Stimulated activated CD8-positive, alpha-beta memory T cell treated with anti-CD3 and anti-CD28 coated beads, Interleukin-12 subunit alpha, Interleukin-12 subunit beta, amount 100 ng/mL, for 1 hour (primary cell): ENCODE data around the gene FAM13A.
"Not testable (repeated sequence)": the region's sequence is repeated elsewhere in the genome, so short reads cannot be mapped to it uniquely, and the experiment has no call there.

Experiments
- DNase-seq: peaks from one replicate; pipeline ENCODE4 v3.0.0-alpha.2; 2020; ENCODE audit warnings: low read depth

The FAM13A gene

DNA sequence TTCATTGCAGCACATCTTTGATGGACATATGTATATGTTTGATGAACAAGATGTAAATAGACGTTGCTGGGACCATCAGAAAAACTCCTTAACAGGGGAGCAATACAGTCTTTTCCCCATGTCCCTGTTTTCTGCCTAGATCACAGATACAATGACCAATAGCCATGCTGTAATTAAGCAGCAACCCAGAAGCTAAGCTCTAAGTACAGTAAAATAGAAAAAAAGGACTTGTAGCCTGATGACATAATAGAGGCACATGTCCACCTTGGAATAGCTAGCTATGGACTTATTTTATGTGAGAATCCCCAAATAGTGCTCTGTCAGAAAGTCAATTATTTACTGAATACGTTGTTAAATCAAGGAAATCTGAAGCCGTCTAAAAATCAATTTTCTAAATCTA is 14.9 kb downstream of the FAM13A start:
- DNase-seq, result no peak

DNA sequence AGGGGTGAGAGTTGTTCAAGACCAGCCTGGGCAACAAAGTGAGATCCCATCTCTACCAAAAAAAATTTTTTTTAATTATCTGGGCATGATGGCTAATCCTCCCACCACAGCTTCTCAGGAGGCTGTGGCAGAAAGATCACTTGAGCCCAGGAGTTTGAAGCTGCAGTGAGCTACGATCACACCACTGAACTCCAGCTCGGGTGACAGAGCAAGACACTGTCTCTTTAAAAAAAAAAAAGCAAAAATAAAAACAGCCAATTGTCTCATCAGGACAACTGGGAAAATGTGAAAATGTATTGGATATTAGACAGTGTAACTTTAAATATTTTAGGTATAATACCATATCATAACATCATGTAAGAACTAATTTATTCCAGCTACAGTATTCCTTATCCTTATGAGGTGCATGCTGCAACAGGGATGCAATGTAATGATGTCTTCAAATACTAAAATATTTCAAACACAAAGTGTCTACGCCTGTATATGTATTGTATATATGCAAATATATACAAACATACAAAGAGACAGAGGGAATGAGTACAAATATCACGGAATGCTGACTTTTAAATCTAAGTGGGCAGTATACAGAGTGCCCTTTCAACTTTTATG is 17.2 kb downstream of the FAM13A start:
- no peak for DNase-seq

DNA sequence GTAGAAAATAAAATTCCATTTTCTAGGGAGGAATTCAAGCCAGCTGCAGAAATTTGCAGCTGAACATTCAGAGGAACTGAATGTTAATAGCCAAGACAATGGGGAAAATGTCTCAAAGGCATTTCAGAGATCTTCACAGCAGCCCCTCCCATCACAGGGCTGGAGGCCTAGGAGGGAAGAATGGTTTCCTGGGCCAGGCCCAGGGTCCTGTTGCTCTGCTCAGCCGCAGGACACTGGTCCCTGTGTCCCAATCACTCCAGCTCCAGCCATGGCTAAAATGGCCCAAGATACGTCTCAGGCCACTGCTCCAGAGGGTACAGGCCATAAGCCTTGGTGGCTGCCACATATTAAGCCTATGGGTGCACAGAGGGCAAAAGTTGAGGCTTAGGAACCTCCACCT is 20.4 kb downstream of the FAM13A start:
- no peak for DNase-seq

DNA sequence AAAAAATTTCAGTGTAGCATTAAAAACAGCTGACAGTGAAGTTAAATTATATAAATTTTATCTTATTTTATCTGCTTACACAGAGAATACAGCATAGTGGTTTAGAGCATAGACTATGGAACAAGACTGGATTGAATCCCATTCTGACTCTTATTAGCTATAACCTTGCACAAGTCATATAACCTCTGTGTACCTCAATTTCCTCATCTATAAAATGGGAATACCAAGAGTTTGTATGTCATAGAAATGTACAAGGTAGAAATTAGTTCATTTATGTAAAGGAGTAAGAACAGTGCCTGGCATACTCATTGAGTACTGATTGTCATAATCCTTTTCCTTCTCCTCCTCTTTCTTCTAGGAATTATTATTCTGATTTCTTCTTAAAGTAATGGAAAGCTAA is 25.7 kb downstream of the FAM13A start:
- DNase-seq, result no peak

DNA sequence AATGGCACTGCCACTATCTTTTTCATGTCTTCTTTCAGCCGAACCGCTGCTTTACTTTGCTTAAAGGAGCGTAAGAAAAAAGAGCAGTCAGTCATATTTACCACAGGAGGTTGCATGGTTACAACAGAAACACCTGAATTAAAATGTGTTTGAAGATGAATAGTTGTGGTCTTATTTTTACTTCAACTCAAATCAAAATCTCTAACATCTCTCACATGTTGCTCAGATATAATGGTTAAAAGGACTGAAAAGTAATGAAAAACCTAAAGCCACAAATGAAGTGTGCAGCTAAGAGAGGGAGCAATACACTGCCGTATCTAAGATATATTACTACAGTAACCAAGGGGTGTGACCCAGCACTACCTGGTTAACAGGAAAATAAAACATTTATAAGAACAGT is 27.4 kb downstream of the FAM13A start:
- no peak for DNase-seq

DNA sequence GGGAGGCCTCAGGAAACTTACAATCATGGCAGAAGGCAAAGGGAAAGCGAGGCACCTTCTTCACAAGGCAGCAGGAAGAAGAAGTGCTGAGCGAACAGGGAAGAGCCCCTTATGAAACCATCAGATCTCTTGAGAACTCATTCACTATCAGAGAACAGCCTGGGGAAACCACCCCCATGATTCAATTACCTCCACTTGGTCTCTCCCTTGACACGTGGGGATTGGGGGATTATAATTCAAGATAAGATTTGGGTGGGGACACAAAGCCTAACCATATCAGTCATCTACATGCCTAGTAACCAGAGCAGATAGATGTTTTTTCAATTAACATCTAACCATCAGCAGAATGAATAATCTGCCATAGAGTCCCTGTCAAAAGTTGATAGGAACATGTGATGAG is 30.4 kb downstream of the FAM13A start:
- no peak for DNase-seq

DNA sequence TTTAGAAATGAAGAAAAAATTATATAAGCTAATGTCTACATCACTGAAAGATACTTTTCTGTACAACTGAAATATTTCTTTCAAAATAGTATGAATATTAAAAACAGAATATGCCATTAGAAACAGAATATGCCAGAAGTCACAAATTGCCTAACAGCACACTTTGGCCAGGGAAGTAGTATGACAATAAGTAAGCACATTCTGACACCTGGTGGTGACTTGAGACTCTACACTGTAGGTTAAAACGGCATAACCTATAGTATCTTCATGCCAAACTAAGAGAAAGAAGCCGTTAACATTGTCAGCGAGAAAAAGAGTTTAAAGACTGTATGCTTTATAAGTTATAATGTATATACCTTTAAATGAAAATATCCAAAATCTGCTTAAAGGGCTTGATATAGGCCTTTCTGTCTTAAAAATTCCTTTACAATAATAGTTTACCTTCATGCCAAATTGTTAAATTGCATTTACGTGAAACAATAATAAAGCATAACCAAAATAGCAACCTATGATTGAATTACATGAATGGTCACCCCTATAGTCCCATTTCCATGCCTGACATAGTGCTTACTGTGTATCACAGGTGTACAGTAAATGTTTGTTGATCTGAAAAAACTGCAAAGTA is 32.8 kb downstream of the FAM13A start:
- peak; percentile 35 for DNase-seq

DNA sequence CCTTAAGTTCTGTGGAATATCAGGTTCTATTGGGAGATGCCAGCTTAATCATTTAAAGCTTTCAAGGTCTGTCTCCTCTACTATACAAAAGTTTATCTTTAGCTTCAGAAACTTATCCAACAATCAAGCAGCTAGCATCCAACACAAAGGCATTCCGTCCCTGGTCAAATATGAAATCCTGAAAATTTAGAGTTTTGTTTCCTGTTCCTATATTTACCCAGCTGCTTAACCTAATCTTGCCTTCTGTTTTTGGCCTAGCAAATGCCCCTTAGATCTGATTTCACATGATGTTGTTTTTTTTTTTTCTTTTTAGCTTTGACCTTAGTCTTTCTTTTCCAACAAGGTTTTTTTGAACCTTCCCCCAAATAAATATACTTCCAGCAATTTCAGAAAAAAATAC is 33.8 kb downstream of the FAM13A start:
- DNase-seq, result no peak

DNA sequence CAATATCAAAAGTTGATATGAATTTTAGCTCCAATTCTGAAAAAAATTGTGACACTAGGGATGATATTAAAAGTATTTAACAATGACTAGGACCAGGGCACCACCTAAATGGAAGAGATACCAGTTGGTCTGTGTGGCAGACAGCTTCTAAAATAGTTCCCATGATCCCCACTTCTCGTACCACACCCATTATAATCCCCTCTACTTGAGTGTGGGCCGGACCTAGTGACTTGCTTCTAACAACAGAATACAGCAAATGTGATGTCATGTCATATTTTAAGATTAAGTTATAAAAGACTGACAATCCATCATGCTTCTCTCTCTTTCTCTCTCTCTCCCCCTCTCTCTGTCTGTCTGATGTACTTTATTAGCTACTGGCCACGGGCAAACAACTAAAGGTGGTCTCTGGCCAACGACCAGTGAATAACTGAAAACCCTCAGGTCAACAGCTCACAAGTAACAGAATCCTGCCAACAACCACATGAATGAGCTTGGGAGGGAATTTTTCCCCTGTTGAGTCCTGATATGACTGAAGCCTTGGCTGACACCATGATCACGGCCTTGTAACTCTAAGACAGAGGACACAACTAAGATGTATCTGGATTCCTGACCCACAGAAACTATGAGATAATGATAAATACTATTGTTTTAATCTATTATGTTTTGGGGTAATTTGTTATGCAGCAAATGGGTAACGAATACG is 34.4 kb downstream of the FAM13A start:
- no peak for DNase-seq

DNA sequence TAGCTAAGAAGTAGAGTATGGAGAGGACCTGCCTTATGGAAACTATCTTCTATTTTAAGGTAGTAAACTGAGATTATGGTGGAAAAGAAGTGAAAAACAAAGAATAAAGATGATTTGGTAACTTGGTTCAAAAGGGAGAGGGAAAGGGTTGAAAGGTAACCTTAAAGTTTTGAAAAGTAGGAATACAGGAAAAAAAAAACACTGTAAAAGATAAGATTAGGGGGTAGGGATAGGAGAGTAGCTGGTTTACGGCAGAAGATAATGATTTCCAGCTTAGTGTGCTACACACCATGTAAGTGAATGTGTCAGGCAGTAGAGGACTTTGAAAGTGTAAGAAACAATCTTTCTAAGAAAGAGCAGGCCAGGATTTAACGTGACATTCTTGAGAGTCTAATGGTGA is 35.3 kb downstream of the FAM13A start:
- no peak for DNase-seq

DNA sequence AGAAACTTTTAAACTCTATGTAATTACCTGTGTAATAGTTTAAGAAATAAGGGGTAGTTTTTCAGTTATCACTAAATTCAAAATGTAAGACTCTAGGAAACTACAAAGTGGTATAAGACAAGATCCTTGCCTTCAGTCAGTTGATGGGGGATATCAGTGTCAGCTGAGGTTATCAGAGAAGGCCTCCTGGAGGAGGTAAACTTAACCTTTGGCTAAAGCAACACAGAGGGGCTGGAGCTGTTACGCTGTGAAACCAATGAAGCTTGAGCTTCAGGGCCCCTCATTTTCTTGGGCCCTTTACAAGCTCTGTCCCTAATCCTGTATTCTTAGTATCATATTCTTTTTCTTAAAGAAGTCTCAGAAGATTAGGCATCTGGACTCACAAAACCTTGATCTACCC is 35.9 kb downstream of the FAM13A start:
- no peak for DNase-seq

DNA sequence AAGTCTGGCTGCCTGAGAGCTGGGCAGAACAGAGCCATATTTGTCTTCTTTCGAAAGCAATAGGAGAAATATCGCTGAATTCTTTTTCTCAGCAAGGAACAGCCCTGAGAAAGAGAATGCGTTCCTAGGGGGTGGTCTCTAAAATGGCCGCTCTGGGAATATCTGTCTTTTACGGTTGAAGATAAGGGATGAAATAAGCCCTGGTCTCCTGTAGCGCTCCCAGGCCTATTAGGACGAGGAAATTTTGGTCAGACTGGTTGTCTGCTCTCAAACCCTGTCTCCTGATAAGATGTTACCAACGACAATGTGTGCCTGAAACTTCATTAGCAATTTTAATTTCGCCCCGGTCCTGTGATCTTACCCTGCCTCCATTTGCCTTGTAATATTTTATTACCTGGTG is 42.1 kb downstream of the FAM13A start:
- DNase-seq, result not testable (repeated sequence)

DNA sequence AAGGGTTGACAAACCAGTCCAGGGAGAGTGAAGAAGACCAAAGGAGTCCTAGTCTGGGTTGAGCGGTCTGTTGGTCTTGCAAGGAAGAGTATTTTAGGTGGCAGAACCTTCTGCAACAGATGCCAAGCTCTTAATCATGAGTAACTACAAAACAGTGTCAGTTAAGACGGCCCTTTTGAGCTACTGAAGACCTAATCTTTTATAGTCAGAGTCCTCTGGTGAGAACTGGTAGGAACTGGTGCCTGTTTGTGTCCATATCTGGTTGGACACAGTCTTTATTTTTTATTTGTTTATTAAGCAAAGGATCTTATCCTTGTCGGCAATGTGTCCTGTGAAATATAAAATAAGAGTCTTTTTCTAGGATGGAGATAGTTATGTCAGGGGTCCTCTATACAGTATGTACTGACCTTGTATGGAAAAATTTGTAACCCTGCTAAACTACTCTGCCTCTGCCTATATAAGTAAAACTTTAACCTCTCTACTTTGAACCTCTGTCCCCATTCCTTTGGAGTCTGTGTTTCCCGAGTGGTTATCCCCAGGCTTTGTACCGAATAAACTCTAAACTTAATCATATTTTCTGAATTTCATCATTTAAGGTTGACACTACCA is 47.1 kb downstream of the FAM13A start:
- no peak for DNase-seq

DNA sequence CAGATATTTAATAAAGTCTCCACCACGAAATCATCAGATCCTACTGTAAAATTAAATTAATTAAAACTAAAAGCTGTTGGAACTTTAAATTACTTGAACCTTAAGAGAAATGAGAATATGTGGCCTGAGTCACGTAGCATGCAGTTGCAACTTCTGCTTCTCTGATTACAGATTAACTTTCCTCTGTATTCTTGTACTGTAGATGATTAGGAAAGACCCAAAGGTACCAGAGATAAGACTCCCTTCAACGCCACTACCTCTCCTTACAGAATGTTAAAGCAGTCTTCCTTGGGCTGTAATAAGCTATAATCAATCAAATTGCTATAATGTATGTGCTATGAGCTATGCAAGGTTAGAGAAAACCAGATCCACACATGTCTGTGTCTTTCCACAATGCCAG is 47.9 kb downstream of the FAM13A start:
- DNase-seq, result no peak

DNA sequence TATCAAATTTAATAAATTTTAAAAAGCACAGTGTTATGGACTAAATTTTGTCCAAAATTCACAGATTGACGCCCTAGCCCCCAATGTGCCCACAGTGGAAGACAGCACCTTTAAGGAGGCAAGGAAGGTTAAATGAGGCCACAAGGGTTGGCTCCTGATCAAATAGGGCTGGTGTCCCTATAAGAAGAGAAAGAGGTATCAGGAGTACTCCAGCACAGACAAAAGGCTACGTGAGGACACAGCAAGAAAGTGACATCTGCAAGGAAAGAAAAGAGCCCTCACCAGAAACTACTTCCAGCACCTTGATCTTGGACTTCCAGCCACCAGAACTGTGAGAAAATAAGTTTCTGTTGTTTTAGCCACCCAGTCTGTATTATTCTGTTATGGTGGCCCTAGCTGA is 48.8 kb downstream of the FAM13A start:
- DNase-seq, result no peak

DNA sequence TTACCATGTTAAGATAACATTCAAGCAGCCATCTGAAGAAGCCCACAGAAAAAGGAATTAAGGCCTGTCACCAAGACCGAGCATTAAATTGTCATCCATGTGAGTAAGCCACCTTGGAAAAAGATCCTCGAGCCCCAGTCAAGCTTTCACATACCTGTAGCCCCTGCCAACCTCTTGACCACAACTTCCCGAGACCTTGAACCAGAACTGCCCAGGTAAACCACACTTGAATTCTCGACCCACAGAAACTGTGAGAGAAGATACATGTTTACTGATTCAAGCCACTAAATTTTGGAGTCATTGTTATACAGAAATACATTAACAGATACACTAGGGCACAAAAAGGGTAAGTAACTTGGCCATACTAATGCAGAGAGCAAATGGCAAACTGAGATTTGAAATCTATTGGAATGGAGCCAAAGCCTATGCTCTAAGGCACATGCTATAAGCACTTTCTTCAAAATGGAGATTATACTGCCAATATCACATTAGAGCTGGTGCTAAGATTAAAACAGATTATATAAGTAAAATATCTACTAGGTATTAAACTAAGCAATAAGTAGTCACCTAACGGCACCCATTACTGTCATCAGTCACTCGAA is 49.5 kb downstream of the FAM13A start:
- DNase-seq, result no peak

DNA sequence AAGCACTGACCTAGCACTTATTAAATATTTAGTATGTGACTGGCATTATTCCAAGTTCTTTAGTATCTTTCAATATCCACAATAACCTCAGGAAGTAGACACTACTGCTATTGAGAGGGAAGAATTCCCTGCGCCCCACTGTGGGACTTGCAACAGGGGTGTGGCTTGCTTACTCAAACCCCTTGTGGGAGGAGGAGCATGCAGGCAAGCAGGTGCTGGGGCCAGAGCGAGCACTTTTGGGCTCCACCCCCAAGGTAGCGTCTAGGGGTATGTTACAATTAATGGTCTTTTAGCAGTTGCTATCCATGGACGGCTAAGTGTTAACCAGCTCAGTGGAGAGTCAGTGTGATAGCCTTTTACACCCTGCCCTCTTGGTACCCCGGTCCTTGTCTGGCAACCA is 50.7 kb downstream of the FAM13A start:
- DNase-seq, result no peak

DNA sequence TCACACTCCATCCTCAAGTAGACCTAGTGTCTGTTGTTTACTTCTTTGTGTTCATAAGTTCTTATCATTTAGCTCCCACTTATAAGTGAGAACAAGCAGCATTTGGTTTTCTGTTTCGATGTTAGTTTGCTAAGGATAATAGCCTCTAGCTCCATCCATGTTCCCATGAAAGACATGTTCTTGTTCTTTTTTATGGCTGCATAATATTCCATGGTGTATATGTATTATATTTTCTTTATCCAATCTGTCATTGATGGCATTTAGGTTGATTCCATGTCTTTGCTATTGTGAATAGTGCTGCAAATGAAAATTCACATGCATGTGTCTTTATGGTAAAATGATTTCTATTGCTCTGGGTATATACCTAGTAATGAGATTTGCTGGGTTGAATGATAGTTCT is 51.9 kb downstream of the FAM13A start:
- not testable (repeated sequence) for DNase-seq

DNA sequence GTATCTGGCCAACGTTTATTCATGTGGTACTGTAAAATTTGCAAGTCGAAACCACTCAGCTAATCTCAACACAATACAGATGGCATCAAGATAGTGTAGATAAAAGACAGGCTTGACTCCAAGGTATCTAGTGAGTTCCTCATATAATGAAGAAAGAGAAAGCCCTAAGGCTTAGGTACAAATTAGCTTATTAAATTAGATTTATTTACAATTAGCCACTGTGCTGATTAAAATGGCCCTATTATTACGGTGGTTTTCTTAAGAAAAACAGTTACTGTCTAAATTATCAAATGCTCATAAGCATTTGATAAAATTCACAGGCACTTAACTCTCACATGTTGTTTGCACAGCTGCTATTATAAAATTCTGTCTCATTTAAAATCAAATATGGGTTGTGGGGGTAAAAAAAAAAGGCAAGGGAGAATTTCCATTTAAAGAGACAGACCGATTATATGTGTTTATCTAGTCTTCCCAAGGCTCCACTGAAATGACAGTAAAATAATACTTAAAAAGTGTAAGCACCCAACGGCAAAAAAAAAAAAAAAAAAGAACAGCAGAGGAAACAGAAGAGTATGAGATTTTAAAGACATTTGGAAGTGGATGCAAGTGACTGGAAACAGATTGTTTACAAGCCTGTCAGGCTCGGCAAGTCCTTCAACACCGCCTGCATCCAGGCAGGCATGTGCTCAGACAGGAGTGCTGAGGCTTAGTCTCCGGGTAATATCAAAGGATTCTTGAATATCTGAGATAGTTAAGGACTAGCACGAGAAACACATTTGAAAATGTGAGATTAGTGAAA is 55.1 kb downstream of the FAM13A start:
- DNase-seq, result no peak

DNA sequence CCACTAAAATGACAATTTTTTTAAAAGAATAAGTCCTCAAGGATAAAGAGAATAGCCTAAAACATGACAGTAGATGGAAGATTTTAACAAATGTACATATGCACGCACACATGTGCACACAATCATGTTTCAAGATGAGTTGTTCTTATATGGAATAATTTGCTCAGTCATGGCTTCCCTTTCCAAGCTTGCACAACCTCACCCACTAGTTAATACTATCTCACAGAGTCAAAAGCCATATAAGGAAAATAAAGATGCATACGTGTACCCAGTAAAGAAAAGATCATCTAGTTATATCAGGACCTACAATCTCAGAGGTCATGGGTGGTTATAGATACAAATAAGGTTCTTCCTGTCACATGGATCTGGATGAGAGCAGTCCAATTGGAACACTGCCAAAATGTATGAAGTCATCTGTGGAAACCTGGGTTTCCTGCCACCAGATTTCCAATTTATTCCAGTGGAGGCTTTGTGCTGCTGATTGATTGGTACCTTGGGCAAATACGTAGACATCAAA is 56.1 kb downstream of the FAM13A start:
- no peak for DNase-seq

DNA sequence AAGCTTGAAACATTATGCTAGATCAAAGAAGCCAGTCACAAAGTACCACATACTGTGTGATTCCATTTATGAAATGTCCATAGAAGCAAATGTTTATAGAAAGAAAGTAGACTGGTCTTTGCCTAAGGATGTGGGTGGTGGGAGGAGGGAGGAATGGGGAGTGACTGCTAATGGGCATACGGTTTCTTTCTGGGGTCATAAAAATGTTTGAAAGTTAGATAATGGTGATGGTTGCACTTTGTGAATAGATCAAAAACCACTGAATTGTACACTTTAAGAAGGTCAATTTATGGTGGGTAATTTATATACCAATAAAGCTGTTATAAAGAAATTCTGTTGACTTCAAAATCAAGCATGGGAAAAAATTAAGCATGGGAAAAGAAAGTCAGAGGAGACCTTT is 56.6 kb downstream of the FAM13A start:
- no peak for DNase-seq

DNA sequence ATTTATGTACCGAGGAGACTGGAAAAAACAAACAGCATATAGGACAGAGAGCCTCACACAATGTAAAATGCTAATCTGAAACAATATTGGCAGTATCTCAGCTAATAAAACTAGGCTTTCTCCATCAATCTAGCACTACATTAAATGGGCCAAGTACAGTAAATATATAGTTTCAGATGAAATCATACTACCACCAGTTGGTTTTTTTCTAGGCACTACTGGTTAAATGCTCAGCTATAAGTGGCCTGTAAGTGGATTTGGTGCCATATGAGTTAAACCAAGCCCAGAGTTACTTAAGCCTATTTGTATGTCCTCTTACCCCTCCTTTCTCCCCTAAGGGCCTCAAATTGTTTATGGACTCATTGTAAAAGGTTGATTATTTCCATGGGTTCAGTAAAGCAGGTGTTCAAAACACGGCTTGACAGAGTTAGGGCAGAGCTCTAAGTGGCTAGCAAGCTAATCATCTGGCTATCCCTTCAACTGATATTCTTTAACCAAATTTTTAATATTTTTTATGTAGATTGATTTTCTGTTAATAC is 57.5 kb downstream of the FAM13A start:
- no peak for DNase-seq
